Measurements from ENCODE around the gene ASXL3. TPM values are rescaled to one million over a fixed set of nuclear protein-coding genes. Genes with fewer than 3 reads are reported as not detected.

The ASXL3 gene
- under 1 TPM; 0.02 to 0.06 TPM for polyA plus RNA-seq

- Histone ChIP-seq H3K36me3 (ENCODE audit: control insufficient read depth in 2 of 2, insufficient read depth in 2 of 2, low read length in 1 of 2) (no peaks in the 10 kb centered on the region), H3K4me3 (ENCODE audit: low read depth in 1 of 2, low read length in 2 of 2) (peak within 1 kb of the TSS; percentile 74 to 75), H3K27me3 (ENCODE audit: control insufficient read depth in 1 of 2, insufficient read depth in 2 of 2, low read length in 2 of 2) (peaks cover 0 to 4% of the 10 kb centered on the region in 2 donors), H3K27ac (ENCODE audit: low read depth in 2 of 2, low read length in 1 of 2) (peak within 1 kb of the TSS; percentile 74 to 83), H3K4me1 (ENCODE audit: control insufficient read depth in 2 of 2, insufficient read depth in 2 of 2, low read length in 1 of 2) (peaks cover 8 to 10% of the 10 kb centered on the region in 2 donors), H3K9me3 (ENCODE audit: control insufficient read depth in 2 of 2, insufficient read depth in 1 of 2, low read depth in 1 of 2, low read length in 1 of 2) (no peaks in the 10 kb centered on the region)
- 1 to 2% methylated on average over 46 to 102 of the region's 103 CpGs for WGBS, 2 donors
Observed at GRCh38 chr18:33577685-33578517, at the start of gene ASXL3. Gene ASXL3, plus strand, starts transcription at chr18:33578219. Its CDS starts 413 bp downstream, at chr18:33578632.

- WGBS, 2 donors = 51 to 52% methylated on average over 1 of the region's 1 CpG
- Histone ChIP-seq H3K4me3 (ENCODE audit: low read depth in 1 of 2, low read length in 2 of 2) (no peak overlapping the region), H3K36me3 (ENCODE audit: control insufficient read depth in 2 of 2, insufficient read depth in 2 of 2, low read length in 1 of 2) (no peaks in the 10 kb centered on the region), H3K27ac (ENCODE audit: low read depth in 2 of 2, low read length in 1 of 2) (no peak overlapping the region), H3K4me1 (ENCODE audit: control insufficient read depth in 2 of 2, insufficient read depth in 2 of 2, low read length in 1 of 2) (no peaks in the 10 kb centered on the region), H3K9me3 (ENCODE audit: control insufficient read depth in 2 of 2, insufficient read depth in 1 of 2, low read depth in 1 of 2, low read length in 1 of 2) (no peaks in the 10 kb centered on the region), H3K27me3 (ENCODE audit: control insufficient read depth in 1 of 2, insufficient read depth in 2 of 2, low read length in 2 of 2) (no peaks in the 10 kb centered on the region)
Observed at GRCh38 chr18:33532978-33533377, 45.0 kb upstream of the ASXL3 start.

GRCh38 chr18:33536904-33537303 is 41.1 kb upstream of the ASXL3 start:
- no peak overlapping the region for H3K27ac ChIP-seq (ENCODE audit: low read depth in 2 of 2, low read length in 1 of 2)
- no peaks in the 10 kb centered on the region for H3K36me3 ChIP-seq (ENCODE audit: control insufficient read depth in 2 of 2, insufficient read depth in 2 of 2, low read length in 1 of 2)
- WGBS, 2 donors = 58 to 60% methylated on average over 1 of the region's 1 CpG
- H3K4me1 ChIP-seq (ENCODE audit: control insufficient read depth in 2 of 2, insufficient read depth in 2 of 2, low read length in 1 of 2) = no peaks in the 10 kb centered on the region
- no peaks in the 10 kb centered on the region for H3K27me3 ChIP-seq (ENCODE audit: control insufficient read depth in 1 of 2, insufficient read depth in 2 of 2, low read length in 2 of 2)
- no peak overlapping the region for H3K4me3 ChIP-seq (ENCODE audit: low read depth in 1 of 2, low read length in 2 of 2)
- no peaks in the 10 kb centered on the region for H3K9me3 ChIP-seq (ENCODE audit: control insufficient read depth in 2 of 2, insufficient read depth in 1 of 2, low read depth in 1 of 2, low read length in 1 of 2)

- Histone ChIP-seq H3K27ac (ENCODE audit: low read depth in 2 of 2, low read length in 1 of 2) (no peak overlapping the region), H3K4me1 (ENCODE audit: control insufficient read depth in 2 of 2, insufficient read depth in 2 of 2, low read length in 1 of 2) (no peaks in the 10 kb centered on the region), H3K36me3 (ENCODE audit: control insufficient read depth in 2 of 2, insufficient read depth in 2 of 2, low read length in 1 of 2) (no peaks in the 10 kb centered on the region), H3K9me3 (ENCODE audit: control insufficient read depth in 2 of 2, insufficient read depth in 1 of 2, low read depth in 1 of 2, low read length in 1 of 2) (no peaks in the 10 kb centered on the region), H3K27me3 (ENCODE audit: control insufficient read depth in 1 of 2, insufficient read depth in 2 of 2, low read length in 2 of 2) (no peaks in the 10 kb centered on the region), H3K4me3 (ENCODE audit: low read depth in 1 of 2, low read length in 2 of 2) (no peak overlapping the region)
- WGBS, 2 donors = 84 to 88% methylated on average over 6 of the region's 6 CpGs
Observed at GRCh38 chr18:33538418-33539042, 39.5 kb upstream of the ASXL3 start.

GRCh38 chr18:33540392-33540791 is 37.6 kb upstream of the ASXL3 start:
- no peaks in the 10 kb centered on the region for H3K27me3 ChIP-seq (ENCODE audit: control insufficient read depth in 1 of 2, insufficient read depth in 2 of 2, low read length in 2 of 2)
- no peaks in the 10 kb centered on the region for H3K36me3 ChIP-seq (ENCODE audit: control insufficient read depth in 2 of 2, insufficient read depth in 2 of 2, low read length in 1 of 2)
- H3K4me3 ChIP-seq (ENCODE audit: low read depth in 1 of 2, low read length in 2 of 2) = no peak overlapping the region
- H3K27ac ChIP-seq (ENCODE audit: low read depth in 2 of 2, low read length in 1 of 2) = no peak overlapping the region
- H3K9me3 ChIP-seq (ENCODE audit: control insufficient read depth in 2 of 2, insufficient read depth in 1 of 2, low read depth in 1 of 2, low read length in 1 of 2) = no peaks in the 10 kb centered on the region
- WGBS, 2 donors = 66 to 68% methylated on average over 2 of the region's 2 CpGs
- no peaks in the 10 kb centered on the region for H3K4me1 ChIP-seq (ENCODE audit: control insufficient read depth in 2 of 2, insufficient read depth in 2 of 2, low read length in 1 of 2)

GRCh38 chr18:33541316-33541715 is 36.7 kb upstream of the ASXL3 start:
- no peaks in the 10 kb centered on the region for H3K9me3 ChIP-seq (ENCODE audit: control insufficient read depth in 2 of 2, insufficient read depth in 1 of 2, low read depth in 1 of 2, low read length in 1 of 2)
- WGBS, 2 donors = 62 to 72% methylated on average over 3 of the region's 3 CpGs
- no peak overlapping the region for H3K4me3 ChIP-seq (ENCODE audit: low read depth in 1 of 2, low read length in 2 of 2)
- H3K27ac ChIP-seq (ENCODE audit: low read depth in 2 of 2, low read length in 1 of 2) = no peak overlapping the region
- H3K4me1 ChIP-seq (ENCODE audit: control insufficient read depth in 2 of 2, insufficient read depth in 2 of 2, low read length in 1 of 2) = no peaks in the 10 kb centered on the region
- H3K36me3 ChIP-seq (ENCODE audit: control insufficient read depth in 2 of 2, insufficient read depth in 2 of 2, low read length in 1 of 2) = no peaks in the 10 kb centered on the region
- H3K27me3 ChIP-seq (ENCODE audit: control insufficient read depth in 1 of 2, insufficient read depth in 2 of 2, low read length in 2 of 2) = no peaks in the 10 kb centered on the region

GRCh38 chr18:33556846-33557245 is 21.2 kb upstream of the ASXL3 start:
- H3K27ac ChIP-seq (ENCODE audit: low read depth in 2 of 2, low read length in 1 of 2) = no peak overlapping the region
- no peaks in the 10 kb centered on the region for H3K27me3 ChIP-seq (ENCODE audit: control insufficient read depth in 1 of 2, insufficient read depth in 2 of 2, low read length in 2 of 2)
- H3K4me1 ChIP-seq (ENCODE audit: control insufficient read depth in 2 of 2, insufficient read depth in 2 of 2, low read length in 1 of 2) = no peaks in the 10 kb centered on the region
- WGBS, 2 donors = 57 to 75% methylated on average over 2 of the region's 2 CpGs
- H3K9me3 ChIP-seq (ENCODE audit: control insufficient read depth in 2 of 2, insufficient read depth in 1 of 2, low read depth in 1 of 2, low read length in 1 of 2) = no peaks in the 10 kb centered on the region
- no peak overlapping the region for H3K4me3 ChIP-seq (ENCODE audit: low read depth in 1 of 2, low read length in 2 of 2)
- no peaks in the 10 kb centered on the region for H3K36me3 ChIP-seq (ENCODE audit: control insufficient read depth in 2 of 2, insufficient read depth in 2 of 2, low read length in 1 of 2)

- Histone ChIP-seq H3K4me1 (ENCODE audit: control insufficient read depth in 2 of 2, insufficient read depth in 2 of 2, low read length in 1 of 2) (no peaks in the 10 kb centered on the region), H3K27me3 (ENCODE audit: control insufficient read depth in 1 of 2, insufficient read depth in 2 of 2, low read length in 2 of 2) (no peaks in the 10 kb centered on the region), H3K36me3 (ENCODE audit: control insufficient read depth in 2 of 2, insufficient read depth in 2 of 2, low read length in 1 of 2) (no peaks in the 10 kb centered on the region), H3K4me3 (ENCODE audit: low read depth in 1 of 2, low read length in 2 of 2) (no peak overlapping the region), H3K27ac (ENCODE audit: low read depth in 2 of 2, low read length in 1 of 2) (no peak overlapping the region), H3K9me3 (ENCODE audit: control insufficient read depth in 2 of 2, insufficient read depth in 1 of 2, low read depth in 1 of 2, low read length in 1 of 2) (no peaks in the 10 kb centered on the region)
- WGBS, 2 donors = 65 to 82% methylated on average over 3 of the region's 3 CpGs
Observed at GRCh38 chr18:33557706-33558105, 20.3 kb upstream of the ASXL3 start.

- 65 to 67% methylated on average over 1 of the region's 1 CpG for WGBS, 2 donors
- H3K27ac ChIP-seq (ENCODE audit: low read depth in 2 of 2, low read length in 1 of 2) = no peak overlapping the region
- H3K27me3 ChIP-seq (ENCODE audit: control insufficient read depth in 1 of 2, insufficient read depth in 2 of 2, low read length in 2 of 2) = no peaks in the 10 kb centered on the region
- H3K36me3 ChIP-seq (ENCODE audit: control insufficient read depth in 2 of 2, insufficient read depth in 2 of 2, low read length in 1 of 2) = no peaks in the 10 kb centered on the region
- H3K9me3 ChIP-seq (ENCODE audit: control insufficient read depth in 2 of 2, insufficient read depth in 1 of 2, low read depth in 1 of 2, low read length in 1 of 2) = no peaks in the 10 kb centered on the region
- no peaks in the 10 kb centered on the region for H3K4me1 ChIP-seq (ENCODE audit: control insufficient read depth in 2 of 2, insufficient read depth in 2 of 2, low read length in 1 of 2)
- no peak overlapping the region for H3K4me3 ChIP-seq (ENCODE audit: low read depth in 1 of 2, low read length in 2 of 2)
Observed at GRCh38 chr18:33558529-33558928, 19.5 kb upstream of the ASXL3 start.

Measured in esophagus (tissue), 2 donors.